ENCODE results near the gene DDX6.

The DDX6 gene

DNA sequence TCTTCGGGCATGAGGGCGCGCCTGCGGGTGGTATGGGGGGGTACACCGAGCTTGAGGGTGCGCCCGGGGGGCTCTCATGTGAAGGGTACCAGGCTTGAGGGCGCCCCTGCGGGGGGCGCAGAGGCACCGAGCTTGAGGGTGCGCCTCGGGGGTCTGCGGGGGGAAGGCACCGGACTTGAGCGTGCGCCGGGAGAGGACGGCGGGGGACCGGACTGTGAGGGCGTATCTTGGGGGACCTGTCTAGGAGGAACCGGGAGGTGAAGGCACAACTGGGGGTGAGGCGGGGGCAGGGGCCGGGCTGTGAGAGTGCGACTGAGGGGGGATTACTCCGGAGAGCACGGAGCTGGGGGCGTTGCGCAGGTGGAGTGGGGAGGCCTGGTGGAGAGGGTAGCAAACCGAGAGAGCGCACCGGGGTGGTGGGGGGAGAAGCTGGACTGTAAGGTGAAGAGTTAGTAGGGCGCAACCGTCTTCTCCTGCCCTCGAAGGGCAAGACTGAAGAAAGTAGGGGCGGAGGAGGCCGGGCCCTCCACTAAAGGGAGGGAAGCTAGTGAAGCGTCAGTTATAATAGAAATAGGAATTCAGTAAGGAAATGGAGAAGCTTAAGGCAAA, 1.1 kb upstream of the DDX6 start:
- DNase-seq, result peak; percentile 30
- peak overlapping the region; percentile 91 for H3K4me3 ChIP-seq (ENCODE audit: low read depth, low read length)
- no peaks in the 10 kb centered on the region for H3K4me1 ChIP-seq
- no peak for TF ChIP-seq CTCF (IDR thresholded peaks at IDR 0.05; ENCODE audit: low read depth, low read length)
- no peaks in the 10 kb centered on the region for H3K9me3 ChIP-seq
- no peaks in the 10 kb centered on the region for H3K27me3 ChIP-seq
- H3K36me3 ChIP-seq, result peaks cover 4% of the 10 kb centered on the region

- H3K9me3 ChIP-seq, result no peaks in the 10 kb centered on the region
- DNase-seq, result peak; percentile 77
- peaks cover 17% of the 10 kb centered on the region for H3K36me3 ChIP-seq
- H3K4me1 ChIP-seq, result peaks cover 5% of the 10 kb centered on the region; the same call in 1 of the 2 replicates
- no peaks in the 10 kb centered on the region for H3K27me3 ChIP-seq
- peak overlapping the region; percentile 91 for H3K4me3 ChIP-seq (ENCODE audit: low read depth, low read length)
- TF ChIP-seq CTCF (IDR thresholded peaks at IDR 0.05; ENCODE audit: low read depth, low read length), result peak; percentile 64
Measured at GRCh38 chr11:118790357-118791110, 430 bp downstream of the DDX6 start.

DNA sequence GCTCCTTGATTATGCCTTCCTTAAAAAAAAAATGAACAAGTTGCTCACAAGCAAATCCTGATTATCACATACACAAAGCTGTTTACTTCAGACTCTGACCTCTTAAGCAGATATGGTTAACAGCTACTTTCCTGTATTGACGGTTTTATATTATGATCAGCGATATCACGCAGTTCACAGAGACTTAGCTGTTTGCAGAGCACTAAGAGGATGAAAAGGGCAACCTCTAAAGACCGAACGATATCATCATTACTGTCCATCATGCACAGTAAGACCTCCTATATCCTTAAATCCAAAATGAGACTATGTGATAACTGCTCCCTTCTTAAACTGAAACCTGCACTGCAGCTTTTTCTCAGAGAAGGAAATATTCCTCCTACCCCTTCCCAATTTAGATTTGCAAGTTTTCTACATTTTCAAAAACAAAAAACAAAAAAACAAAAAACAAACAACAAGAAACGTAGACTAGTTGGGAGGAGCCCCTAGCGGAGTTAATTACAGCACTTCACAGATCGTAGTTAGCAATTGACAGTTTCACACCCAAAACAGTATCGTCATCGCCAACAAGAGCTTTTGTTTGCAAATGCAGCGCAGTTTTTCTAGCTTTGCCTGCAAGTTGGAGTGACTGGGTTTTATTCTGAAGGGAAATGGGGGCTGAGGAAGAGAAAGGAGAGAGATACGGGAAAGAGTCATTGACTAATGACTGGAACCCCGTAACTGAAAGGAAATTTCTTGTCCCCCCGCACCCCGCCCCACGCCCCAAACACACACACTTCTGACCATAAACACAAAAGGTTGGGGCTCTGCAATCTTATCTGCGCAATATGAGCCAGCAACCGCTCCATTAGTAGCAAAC, 1.2 kb downstream of the DDX6 start:
- H3K4me3 ChIP-seq (ENCODE audit: low read depth, low read length), result peak overlapping the region; percentile 91
- no peaks in the 10 kb centered on the region for H3K27me3 ChIP-seq
- peaks cover 25% of the 10 kb centered on the region for H3K36me3 ChIP-seq
- no peak for DNase-seq
- H3K4me1 ChIP-seq, result peaks cover 5% of the 10 kb centered on the region; the same call in 1 of the 2 replicates
- no peak for TF ChIP-seq CTCF (IDR thresholded peaks at IDR 0.05; ENCODE audit: low read depth, low read length)
- H3K9me3 ChIP-seq, result no peaks in the 10 kb centered on the region

- no peaks in the 10 kb centered on the region for H3K27me3 ChIP-seq
- no peak for DNase-seq
- TF ChIP-seq CTCF (IDR thresholded peaks at IDR 0.05; ENCODE audit: low read depth, low read length), result no peak
- H3K4me3 ChIP-seq (ENCODE audit: low read depth, low read length), result no peak overlapping the region
- peaks cover 5% of the 10 kb centered on the region; the same call in 1 of the 2 replicates for H3K4me1 ChIP-seq
- peaks cover 49% of the 10 kb centered on the region for H3K36me3 ChIP-seq
- H3K9me3 ChIP-seq, result no peaks in the 10 kb centered on the region
Measured at GRCh38 chr11:118786657-118787056, 4.3 kb downstream of the DDX6 start.

- peaks cover 62% of the 10 kb centered on the region for H3K36me3 ChIP-seq
- H3K9me3 ChIP-seq, result no peaks in the 10 kb centered on the region; the same call in 1 of the 2 replicates
- no peak for TF ChIP-seq CTCF (IDR thresholded peaks at IDR 0.05; ENCODE audit: low read depth, low read length)
- no peak overlapping the region for H3K4me3 ChIP-seq (ENCODE audit: low read depth, low read length)
- peaks cover 5% of the 10 kb centered on the region; the same call in 1 of the 2 replicates for H3K4me1 ChIP-seq
- no peaks in the 10 kb centered on the region for H3K27me3 ChIP-seq
- no peak for DNase-seq
Measured at GRCh38 chr11:118785362-118785761, 5.6 kb downstream of the DDX6 start.
